Measurements from ENCODE around the gene EIF2B4.

DNA sequence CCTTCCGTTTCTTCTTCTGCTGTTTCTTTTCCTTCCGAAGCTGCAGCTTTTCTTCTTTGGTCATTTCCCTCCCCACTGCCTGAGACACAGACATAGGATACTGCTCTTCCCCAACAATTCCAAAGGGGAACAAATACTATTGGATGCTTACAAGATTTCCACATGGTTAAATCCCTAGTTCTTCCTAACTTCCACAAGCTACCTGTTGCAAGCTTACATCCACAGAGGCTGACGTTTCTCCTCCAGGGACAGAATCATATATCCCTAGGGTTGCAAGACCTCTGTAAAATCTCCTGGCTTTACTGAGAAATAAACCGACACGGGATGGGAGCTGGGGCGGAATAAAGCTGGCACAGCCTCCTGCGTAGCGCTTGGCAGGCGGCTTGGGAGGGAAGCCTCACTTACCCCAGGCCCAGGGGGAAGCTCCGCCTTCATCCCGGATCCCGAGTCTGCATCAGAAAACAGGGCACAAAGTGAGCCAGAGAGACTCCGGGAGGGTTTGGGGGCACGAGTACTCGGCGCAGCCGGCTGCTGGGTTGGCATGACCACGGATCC lies 590 bp downstream of the EIF2B4 start:
- no peak for TF ChIP-seq CTCF (tag by site-specific recombination; IDR thresholded peaks at IDR 0.05)
- TF ChIP-seq, protein P1, sequence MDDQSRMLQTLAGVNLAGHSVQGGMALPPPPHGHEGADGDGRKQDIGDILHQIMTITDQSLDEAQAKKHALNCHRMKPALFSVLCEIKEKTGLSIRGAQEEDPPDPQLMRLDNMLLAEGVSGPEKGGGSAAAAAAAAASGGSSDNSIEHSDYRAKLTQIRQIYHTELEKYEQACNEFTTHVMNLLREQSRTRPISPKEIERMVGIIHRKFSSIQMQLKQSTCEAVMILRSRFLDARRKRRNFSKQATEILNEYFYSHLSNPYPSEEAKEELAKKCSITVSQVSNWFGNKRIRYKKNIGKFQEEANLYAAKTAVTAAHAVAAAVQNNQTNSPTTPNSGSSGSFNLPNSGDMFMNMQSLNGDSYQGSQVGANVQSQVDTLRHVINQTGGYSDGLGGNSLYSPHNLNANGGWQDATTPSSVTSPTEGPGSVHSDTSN (CRISPR knock-in tag; IDR thresholded peaks at IDR 0.05): no peak
- TF ChIP-seq HOXA7 (CRISPR knock-in tag; IDR thresholded peaks at IDR 0.05; ENCODE audit: borderline replicate concordance): no peak
- TF ChIP-seq ZNF747 (tag by site-specific recombination; IDR thresholded peaks at IDR 0.05): no peak
- no peak for TF ChIP-seq ZBTB7A (tag by site-specific recombination; IDR thresholded peaks at IDR 0.05; ENCODE audit: low read depth)
- no peak for TF ChIP-seq ZSCAN23 (tag by site-specific recombination; IDR thresholded peaks at IDR 0.05)
- TF ChIP-seq MZF1 (tag by site-specific recombination; IDR thresholded peaks at IDR 0.05; ENCODE audit: borderline replicate concordance): no peak
- no peak for TF ChIP-seq KLF8 (tag by site-specific recombination; IDR thresholded peaks at IDR 0.05)
- TF ChIP-seq ZNF121 (tag by site-specific recombination; IDR thresholded peaks at IDR 0.05): no peak
- no peak for TF ChIP-seq BCL11A (tag by site-specific recombination; IDR thresholded peaks at IDR 0.05; ENCODE audit: low read depth)
- TF ChIP-seq PATZ1 (tag by site-specific recombination; IDR thresholded peaks at IDR 0.05): no peak

All from HEK293 (cell line).